ENCODE data around the gene FN3K.

FN3K gene

GRCh38 chr17:82795615-82796014 lies 60.2 kb downstream of the FN3K start:
- no peak for TF ChIP-seq ZFX (IDR thresholded peaks at IDR 0.05)
- no peak for TF ChIP-seq CTCF (conservative IDR thresholded peaks at IDR 0.05)
- H3K27ac ChIP-seq = no peak overlapping the region

- TF ChIP-seq ZFX (IDR thresholded peaks at IDR 0.05) (no peak), CTCF (conservative IDR thresholded peaks at IDR 0.05) (no peak)
- no peak overlapping the region for H3K27ac ChIP-seq
Observed at GRCh38 chr17:82797061-82797460, 61.6 kb downstream of the FN3K start.

GRCh38 chr17:82798752-82799151 lies 63.3 kb downstream of the FN3K start:
- no peak for TF ChIP-seq CTCF (conservative IDR thresholded peaks at IDR 0.05)
- TF ChIP-seq ZFX (IDR thresholded peaks at IDR 0.05) = no peak
- H3K27ac ChIP-seq = no peak overlapping the region

GRCh38 chr17:82799591-82799990 lies 64.2 kb downstream of the FN3K start:
- TF ChIP-seq ZFX (IDR thresholded peaks at IDR 0.05) (no peak), CTCF (conservative IDR thresholded peaks at IDR 0.05) (no peak)
- no peak overlapping the region for H3K27ac ChIP-seq

Measured in C4-2B (cell line).